GM21529 (cell line): Measurements from ENCODE around the gene BRI3BP.
"Not testable (repeated sequence)": the region's sequence is repeated elsewhere in the genome, so short reads cannot be mapped to it uniquely, and the experiment has no call there.

Source experiments
- ATAC-seq: cut with Tn5 transposase; IDR thresholded peaks from one replicate; pipeline ENCODE4 v1.9.1; 2021; ENCODE audit not compliant: unreplicated experiment

BRI3BP gene

DNA sequence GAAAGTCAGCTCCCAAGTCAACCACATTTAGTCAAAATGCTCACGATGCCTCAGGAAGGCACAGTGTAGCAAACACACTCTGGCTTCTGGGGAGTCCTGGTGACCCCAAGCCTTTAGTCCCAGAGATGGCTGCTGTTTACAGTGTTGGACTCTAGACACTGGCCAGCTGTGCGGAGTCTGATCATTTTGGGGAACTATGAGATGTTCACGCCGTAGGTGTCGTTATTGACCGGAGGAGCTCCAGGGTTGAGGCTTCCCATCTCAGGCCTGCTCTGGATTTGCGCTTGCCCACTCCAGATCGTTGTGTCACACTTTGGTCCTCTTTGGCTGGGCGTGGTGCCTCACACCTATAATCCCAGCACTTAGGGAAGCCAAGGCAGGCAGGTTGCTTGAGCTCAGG lies 27.7 kb downstream of the BRI3BP start:
- ATAC-seq = no peak

DNA sequence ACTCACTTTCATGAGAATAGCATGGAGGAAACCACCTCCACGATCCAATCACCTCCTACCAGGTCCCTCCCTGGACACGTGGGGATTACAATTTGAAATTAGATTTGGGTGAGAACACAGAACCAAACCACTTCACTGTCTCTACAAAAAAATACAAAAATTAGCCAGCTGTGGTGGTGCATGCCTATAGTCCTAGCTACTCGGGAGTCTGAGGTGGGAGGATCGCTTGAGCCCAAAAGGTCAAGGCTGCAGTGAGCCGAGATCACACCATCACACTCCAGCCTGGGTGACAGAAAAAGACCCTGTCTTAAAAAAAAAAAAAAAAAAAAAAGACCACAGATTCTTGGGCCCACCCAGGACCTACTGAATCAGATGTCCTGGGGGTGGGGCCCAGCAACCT lies 28.3 kb downstream of the BRI3BP start:
- ATAC-seq = no peak

DNA sequence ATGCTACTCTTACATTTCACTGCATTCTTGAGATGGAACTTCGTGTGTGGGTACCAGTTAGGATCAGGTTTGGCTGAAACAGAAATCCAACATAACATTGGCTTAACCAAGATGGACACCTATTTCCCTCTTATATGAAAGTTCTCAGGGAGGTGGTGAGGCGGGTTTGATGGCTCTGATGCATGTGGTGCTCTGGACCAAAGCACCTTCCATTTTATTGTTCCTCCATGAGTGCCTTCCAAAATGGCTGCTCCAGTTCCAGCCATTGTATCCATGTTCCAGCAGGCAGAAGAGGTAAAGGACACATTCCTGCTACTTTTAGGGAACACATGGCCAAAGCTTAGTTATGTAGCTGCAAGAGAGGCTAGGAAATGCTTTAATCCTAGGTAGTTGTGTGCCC lies 29.6 kb downstream of the BRI3BP start:
- no peak for ATAC-seq

DNA sequence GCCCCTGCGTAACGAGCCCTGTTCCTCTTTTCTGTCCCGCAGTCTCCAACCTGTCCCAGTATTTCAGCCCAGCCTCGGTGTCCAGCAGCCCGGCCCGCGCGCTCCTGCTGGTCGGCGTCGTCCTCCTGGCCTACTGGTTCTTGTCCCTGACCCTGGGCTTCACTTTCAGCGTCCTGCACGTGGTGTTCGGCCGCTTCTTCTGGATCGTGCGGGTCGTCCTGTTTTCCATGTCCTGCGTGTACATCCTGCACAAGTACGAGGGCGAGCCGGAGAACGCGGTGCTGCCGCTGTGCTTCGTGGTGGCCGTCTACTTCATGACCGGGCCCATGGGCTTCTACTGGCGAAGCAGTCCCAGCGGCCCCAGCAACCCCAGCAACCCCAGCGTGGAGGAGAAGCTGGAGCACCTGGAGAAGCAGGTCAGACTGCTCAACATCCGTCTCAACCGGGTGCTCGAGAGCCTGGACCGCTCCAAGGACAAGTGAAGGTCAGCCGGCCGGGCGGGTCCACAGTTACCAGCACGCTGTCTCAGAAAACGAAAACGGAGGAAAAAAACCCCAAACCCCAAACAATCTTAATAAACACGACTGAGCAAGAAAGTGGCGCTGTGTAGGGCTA lies 31.6 kb downstream of the BRI3BP start:
- no peak for ATAC-seq

DNA sequence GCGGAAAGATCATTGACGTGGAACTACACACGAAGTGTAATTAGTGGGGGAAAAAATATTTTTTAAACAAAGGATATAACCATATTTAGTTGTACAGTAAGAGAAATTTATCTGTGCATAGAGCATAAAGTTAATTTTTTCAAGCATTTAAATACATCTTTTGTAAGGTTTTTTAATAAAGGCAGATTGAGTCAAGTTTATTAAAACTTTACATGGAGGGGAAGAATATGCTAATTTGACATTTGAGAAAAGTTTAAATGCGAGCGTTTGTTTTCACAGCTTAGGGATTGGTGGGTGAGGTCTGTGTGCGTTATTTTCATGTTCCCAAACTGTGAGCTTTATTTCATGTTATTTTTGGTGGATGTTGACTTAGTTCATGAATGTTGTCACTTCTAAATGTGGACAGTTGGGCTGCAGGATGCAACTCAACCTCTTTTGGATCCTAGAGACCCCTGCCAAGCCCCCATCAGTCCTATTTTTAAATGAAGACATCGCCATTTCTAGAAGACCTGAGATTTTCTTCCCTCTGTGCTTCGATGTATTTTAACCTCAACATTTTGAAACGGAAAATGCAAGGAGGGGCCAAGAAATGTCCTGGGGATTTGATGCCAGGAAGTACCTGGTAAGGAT lies 32.3 kb downstream of the BRI3BP start:
- ATAC-seq = no peak

DNA sequence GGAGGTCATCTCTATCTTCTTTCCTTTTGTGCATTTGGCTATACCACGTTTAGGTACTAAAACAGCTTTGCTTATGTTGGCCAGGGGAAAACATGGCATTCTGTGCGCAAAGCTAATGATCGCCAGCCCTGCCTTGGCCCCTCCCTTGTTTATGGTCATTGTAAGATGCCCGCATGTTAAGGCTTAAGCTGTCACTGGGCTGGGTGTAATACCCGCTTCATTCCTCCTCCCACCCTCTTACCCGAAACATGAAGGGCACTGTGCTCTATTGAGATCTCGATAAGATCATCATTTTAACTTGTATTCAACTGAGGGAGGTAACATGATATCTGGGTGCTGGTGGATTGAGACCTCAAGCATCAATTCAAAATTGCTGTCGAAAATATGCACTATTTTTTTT lies 34.7 kb downstream of the BRI3BP start:
- ATAC-seq = no peak

DNA sequence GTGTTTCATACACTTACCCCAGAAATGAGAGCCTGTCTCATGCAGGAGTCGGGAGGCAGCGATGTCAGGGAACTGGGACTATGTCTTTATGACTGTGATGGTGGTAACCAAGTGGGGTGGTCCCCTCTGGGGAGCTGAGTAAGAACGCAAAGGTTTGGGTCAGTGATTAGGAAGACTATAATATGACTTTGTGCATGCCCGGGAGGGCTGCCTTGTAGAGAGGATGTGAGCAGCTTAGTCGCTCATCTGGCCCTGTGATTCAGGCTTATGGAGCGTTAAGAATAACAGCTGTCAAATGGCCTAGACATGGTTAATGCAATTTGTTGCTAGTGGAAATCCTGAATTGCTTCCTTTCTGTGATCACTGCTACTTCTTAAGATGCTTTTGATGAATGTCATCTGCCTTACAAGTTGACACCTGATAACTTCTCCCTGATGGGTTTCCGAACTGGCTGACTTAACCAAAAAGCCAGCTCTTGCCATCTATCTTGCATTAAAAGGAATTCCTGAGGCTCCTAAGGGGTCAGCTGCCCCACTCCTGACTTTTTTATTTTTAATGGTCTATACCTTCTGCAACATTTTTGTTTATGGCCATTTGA lies 36.4 kb downstream of the BRI3BP start:
- ATAC-seq = no peak

DNA sequence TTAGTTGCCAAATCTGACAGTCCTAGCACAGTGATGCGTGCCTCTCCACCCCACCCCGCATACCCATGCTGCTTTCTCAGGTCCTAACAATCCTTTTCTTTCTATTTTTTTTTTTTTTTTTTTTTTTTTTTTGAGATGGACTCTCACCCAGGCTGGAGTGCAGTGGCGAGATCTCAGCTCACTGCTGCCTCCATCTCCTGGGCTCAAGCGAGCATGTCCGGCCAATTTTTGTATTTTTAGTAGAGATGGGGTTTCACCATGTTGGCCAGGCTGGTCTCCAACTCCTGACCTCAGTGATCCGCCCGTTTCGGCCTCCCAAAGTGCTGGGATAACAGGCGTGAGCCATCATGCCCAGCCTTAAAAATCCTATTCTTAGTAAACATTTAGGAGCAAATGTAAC lies 38.0 kb downstream of the BRI3BP start:
- not testable (repeated sequence) for ATAC-seq

DNA sequence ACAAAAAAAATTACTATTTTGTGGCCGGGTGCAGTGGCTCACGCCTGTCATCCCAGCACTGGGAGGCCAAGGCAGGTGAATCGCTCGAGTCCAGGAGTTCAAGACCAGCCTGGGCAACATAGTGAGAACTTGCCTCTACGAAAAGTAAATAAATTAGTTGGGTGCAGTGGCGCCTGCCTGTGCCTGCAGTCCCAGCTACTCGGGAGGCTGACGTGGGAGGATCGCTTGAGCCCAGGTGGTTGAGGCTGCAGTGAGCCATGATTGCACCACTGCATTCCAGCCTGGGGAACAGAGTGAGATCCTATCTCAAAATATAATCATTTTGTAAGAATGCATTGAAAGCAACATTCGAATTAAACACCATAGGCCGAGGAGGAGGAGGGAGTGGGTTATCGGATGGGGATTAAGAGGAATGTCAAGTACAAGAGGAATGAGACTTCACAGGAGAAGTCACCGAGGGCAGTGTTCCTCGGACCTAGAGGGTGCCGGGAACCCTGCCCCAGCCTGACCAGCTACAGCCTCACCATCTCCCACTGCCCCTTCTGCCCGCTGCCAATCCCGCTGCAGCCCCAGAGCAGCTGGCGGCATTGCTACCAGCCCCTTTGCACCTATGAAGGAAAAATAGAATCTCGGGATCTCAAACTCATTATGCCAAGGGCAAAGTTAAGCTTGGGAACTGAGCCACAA lies 39.2 kb downstream of the BRI3BP start:
- no peak for ATAC-seq

DNA sequence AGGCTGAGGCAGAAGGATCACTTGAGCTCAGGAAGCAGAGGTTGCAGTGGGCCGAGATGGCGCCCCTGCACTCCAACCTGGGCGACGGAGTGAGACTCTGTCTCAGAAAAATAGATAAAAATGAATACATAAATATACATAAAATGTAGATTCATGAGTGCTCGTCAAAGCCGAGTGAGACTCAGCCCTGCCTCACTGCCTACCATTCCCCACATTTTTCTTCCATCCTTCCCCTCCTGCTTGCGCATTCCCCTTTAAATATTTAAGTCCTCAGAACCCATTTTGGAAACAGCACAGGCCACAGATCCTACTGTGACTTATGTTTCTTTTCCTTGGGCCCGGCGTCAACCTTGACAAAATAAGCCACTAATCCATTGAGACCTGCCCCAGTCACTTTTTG lies 39.8 kb downstream of the BRI3BP start:
- ATAC-seq = no peak

DNA sequence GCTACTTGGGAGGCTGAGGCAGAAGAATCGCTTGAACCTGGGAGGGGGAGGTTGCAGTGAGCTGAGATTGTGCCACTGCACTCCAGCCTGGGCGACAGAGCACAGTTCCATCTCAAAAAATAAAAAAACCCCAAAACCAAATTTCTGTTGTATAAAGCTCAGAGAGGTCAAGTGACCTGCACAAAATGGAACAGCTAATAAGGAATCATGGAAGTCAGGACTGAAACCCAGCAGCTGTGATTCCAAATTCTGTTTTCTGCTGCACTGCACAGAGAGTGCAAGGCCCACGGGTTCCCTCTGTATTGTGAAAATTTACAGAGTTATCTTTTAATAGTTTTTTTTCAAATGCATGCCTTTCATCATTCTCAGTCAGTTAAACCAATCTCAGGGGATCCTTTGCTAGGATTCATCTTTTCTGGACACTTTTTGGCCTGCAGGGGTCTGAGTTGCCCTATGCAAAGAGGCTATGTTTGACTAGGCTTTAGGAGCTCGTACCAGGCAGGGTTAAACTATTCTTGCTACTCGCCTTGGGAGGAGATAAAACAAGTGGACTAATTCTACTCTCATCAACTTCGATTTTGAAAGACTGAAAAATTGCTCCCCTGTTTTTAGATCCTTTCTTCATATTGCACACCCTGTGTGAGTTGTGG lies 45.7 kb downstream of the BRI3BP start:
- no peak for ATAC-seq

DNA sequence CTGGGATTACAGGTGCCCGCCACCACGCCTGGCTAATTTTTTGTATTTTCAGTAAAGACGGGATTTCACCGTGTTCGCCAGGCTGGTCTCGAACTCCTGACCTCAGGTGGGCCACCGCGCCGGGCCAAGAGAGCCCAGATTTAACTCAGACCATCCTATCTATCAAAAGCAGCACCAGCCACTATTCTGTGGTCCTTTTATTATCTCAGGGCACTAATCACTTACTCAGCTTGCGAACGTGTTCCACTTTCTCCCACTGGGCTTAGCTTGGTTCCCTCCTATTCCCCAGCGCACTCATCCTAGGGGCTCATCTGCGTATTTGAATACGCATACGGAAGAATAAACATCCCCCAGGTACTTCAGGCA lies 55.6 kb downstream of the BRI3BP start:
- ATAC-seq = no peak

DNA sequence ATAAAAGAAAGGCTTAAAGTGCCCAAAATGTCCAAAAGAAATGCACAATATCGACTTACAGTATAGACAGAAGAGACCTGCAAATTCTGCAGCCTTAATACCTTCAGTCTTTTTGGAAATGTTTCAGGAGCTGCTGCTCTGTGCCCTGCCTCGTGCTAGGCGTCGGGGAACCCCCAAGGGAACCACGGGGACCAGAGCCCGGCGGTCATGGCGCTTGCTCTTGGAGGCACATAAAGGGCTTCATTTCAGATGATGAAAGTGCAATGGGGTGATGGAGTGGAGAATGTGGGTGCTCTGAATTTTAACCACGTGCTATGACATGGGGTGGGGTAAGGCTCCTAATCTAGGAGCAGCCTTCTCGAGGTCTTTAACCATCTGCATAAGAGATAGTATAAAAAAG lies 57.0 kb downstream of the BRI3BP start:
- no peak for ATAC-seq

DNA sequence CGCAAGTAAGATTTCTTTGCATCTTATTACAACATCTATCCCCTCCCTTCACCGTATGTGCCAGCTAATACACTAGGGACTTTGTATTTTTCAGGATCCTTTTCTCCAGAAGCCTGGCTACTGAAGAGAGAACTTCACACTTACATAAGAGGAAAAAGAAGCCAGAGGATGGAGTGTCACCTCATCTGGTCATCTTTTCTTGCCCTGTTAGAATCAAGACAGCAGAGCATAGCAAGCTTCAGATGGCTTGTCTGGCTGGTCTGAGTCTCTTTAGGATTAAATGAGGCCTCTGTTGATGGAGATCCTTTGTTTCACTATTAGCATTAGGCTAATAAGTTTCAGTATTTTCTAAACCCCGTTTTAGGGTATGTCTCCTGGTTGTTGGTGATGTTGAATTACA lies 57.4 kb downstream of the BRI3BP start:
- no peak for ATAC-seq

DNA sequence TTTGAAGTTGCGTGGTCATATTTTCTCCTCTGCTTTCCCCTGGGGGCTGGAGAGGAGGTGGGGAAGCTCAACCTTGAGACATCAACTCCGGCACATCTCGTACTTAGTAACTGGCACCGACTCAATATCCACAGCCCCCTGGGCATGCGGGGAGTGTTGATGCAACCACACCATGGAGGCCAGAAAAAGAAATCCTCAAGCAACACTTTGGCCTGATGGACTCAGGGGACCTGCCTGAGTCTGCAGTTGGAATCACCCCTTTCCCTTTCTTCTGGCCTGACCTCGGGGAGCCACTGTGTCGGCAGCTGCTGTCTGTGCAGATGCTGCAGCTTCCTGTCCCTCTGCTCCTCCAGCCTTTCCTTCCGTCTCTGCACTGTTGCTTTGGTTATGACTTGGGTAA lies 60.4 kb downstream of the BRI3BP start:
- ATAC-seq = no peak

DNA sequence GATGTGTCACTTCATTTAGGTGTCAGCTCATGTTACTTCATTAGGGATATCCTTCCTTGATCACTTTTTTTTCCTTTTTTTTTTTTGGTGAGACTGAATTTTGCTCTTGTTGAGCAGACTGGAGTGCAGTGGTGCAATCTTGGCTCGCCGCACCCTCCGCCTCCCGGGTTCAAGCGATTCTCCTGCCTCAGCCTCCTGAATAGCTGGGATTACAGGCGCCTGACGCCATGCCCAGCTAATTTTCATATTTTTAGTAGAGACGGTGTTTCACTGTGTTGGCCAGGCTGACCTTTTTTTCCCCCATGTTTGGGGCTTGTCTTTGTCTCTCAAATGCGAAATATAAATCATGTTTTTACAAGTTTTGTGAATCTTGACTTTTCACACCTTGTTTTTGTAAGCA lies 62.1 kb downstream of the BRI3BP start:
- no peak for ATAC-seq

DNA sequence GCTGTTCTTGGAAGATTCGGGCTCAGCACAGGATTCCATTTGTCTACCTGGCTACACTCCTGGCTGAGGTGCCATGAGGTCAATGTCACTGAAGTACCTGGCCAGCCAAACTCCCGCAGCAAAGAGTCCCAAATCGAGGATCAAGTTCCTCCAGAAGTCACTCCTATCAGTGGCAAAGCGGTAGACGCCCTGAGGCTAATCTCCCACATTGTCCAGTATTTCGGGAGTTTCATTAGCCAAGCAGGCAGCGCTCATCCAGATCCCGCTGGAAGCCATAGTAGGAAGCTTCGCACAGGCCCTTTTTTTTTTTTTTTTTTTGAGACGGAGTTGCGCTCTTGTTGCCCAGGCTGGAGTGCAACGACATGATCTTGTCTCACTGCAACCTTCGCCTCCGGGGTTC lies 62.9 kb downstream of the BRI3BP start:
- no peak for ATAC-seq

DNA sequence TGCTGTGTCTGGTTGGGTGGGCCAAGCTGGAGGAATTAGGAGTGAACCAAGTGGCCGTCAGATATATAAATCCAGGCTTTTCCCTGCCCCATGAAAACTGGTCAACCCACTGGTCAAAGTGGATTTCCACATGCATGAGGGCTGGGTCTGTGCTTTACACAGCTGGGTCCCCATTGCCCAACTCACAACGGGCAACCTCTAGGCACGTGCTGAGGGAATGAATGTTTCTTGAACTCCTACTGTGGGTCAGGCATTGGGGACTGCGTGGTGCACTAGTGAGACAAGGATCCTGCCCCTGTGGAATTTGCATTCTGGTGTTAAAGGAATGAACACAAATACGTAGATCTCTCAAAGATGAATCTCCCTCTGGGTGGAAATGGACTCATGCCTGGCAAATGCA lies 64.3 kb downstream of the BRI3BP start:
- no peak for ATAC-seq

DNA sequence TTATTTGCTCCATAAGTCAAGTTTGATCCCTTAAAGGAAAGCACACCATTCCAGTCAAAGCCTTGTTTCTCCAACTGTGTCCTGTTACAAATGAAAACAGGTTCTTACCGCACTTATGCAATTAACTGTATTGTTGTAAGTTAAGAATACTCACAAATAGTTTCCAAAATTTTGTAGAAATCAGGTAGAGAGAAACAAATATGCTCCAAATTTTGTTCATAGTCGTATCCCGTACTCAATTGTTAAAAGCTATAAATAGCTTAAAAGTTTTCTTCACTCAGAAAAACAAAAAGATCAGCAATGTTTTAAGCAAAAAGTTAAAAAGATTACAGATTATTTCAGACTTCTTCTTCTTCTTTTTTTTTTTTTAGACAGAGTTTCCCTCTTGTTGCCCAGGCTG lies 67.8 kb downstream of the BRI3BP start:
- no peak for ATAC-seq

DNA sequence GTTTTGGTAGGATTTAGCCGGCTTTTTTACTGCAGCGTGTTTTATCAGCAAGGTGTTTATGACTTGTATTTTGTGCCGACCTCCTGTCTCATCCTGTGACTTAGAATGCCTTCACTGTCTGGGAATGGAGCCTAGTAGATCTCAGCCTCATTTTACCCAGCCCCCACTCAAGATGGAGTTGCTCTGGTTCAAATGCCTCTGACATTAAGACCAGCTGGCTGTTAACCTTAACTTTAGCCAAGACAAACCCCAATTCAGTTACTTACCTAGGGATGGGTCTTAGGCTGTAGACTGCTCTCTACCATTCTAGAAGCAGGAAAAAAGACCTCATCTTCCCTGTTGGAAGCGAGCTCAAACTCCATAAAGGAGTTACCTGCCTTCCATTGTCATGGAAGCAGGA lies 70.1 kb downstream of the BRI3BP start:
- not testable (repeated sequence) for ATAC-seq

DNA sequence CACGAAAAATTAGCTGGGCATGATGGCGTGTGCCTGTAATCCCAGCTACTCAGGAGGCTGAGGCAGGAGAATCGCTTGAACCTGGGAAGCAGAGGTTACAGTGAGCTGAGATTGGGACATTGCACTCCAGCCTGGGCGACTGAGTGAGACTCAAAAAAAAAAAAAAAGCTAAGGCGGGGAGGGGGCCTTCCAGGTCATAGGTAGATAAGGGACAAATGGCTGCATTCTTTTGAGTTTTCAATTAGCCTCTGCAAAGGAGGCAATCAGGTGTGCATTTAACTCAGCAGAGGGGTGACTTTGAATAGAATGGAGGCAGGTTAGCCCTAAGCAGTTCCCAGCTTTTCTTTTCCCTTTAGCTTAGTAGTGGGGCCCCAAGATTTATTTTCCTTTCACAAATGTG lies 71.0 kb downstream of the BRI3BP start:
- ATAC-seq = no peak
